Middle frontal gyrus (tissue), 1 donor: ENCODE results near the gene PRAMEF20.

ENCODE experiments used
- DNase-seq: peaks from one replicate; pipeline ENCODE4 v3.0.0-alpha.2; 2015; ENCODE audit warnings: low spot score; ENCODE audit errors: extremely low spot score

PRAMEF20 gene

GRCh38 chr1:13461977-13462376 lies 51.7 kb downstream of the PRAMEF20 start:
- no peak for DNase-seq

DNA sequence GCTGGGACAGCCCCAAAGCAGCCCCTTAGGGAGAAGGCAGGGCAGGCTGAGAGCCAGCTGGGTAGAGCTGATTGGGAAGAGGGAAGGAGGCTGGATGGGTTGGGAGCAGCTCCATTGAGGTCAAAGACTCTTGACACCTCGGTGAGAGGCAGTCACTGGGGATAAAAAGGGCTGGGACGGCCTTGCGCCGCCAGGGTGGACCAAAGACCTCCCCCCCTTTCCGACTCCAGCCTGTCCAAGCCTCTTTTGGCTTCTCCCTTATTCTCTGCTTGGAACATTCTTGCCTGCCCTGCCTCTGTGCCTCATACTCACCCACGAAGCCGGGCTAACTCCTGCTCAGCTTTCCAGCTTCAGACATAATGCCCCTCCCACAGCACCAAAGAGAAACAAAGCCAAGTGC lies 52.4 kb downstream of the PRAMEF20 start:
- no peak for DNase-seq

DNA sequence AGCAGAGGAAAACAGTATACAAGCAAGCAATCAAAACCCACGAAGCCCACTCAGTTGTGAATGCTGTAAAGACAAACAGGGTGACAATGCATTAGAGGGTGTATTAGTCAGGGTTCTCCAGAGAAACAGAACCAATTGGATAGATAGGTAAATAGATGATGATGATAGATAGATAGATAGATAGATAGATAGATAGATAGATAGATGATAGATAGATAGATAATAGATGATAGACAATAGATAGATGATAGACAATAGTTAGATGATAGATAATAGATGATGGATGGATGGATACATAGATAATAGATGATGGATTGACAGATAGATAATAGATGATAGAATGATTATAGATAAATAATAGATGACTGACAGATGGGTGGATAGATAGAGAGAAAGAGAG lies 55.3 kb downstream of the PRAMEF20 start:
- DNase-seq: no peak

- DNase-seq: no peak
These were observed 59.1 kb downstream of the PRAMEF20 start for GRCh38 chr1:13469343-13469742.
